HEK293 (cell line): Measurements from ENCODE around the gene MYO1G.
A peak's percentile ranks its signal among the peaks of the same experiment; 100 is the strongest.

Experiments used
- HOXD13 ChIP-seq: sonication (generic); formaldehyde crosslinking; IDR thresholded peaks from 2 replicates; pipeline ENCODE4 v1.8.0; 2022; ENCODE audit warnings: missing genetic modification reagents, borderline replicate concordance
- KLF10 ChIP-seq: fragments of 450-650 bp; IDR thresholded peaks from 2 replicates; pipeline ENCODE4 v1.5.1; 2018; ENCODE audit warnings: missing biosample characterization, mild to moderate bottlenecking, missing genetic modification characterization
- MYNN ChIP-seq: fragments of 450-650 bp; formaldehyde crosslinking; IDR thresholded peaks from 2 replicates; pipeline ENCODE4 v1.5.1; 2016; ENCODE audit warnings: missing biosample characterization, missing genetic modification characterization, borderline replicate concordance
- PRDM2 ChIP-seq: fragments of 450-650 bp; formaldehyde crosslinking; IDR thresholded peaks from 2 replicates; pipeline ENCODE4 v1.5.1; 2016; ENCODE audit warnings: missing biosample characterization, missing genetic modification characterization, borderline replicate concordance
- PRDM4 ChIP-seq: fragments of 450-650 bp; formaldehyde crosslinking; IDR thresholded peaks from 2 replicates; pipeline ENCODE4 v1.5.1; 2017; ENCODE audit warnings: missing biosample characterization, missing genetic modification characterization
- TSHZ1 ChIP-seq: fragments of 450-650 bp; formaldehyde crosslinking; IDR thresholded peaks from 2 replicates; pipeline ENCODE4 v1.5.1; 2016; ENCODE audit warnings: missing biosample characterization, missing genetic modification characterization, borderline replicate concordance
- YY2 ChIP-seq: fragments of 450-650 bp; formaldehyde crosslinking; IDR thresholded peaks from 2 replicates; pipeline ENCODE4 v1.5.1; 2016; ENCODE audit warnings: missing biosample characterization, missing genetic modification characterization
- ZBTB1 ChIP-seq: fragments of 450-650 bp; formaldehyde crosslinking; IDR thresholded peaks from 2 replicates; pipeline ENCODE4 v1.5.1; 2016; ENCODE audit warnings: missing biosample characterization, missing genetic modification characterization
- ZBTB26 ChIP-seq: fragments of 450-650 bp; formaldehyde crosslinking; optimal IDR thresholded peaks from 2 replicates; pipeline ENCODE3; 2016; ENCODE audit warnings: missing biosample characterization, mild to moderate bottlenecking, missing genetic modification characterization
- ZBTB48 ChIP-seq: fragments of 450-650 bp; formaldehyde crosslinking; IDR thresholded peaks from 2 replicates; pipeline ENCODE4 v1.5.1; 2016; ENCODE audit warnings: missing biosample characterization, missing genetic modification characterization
- ZNF146 ChIP-seq: fragments of 450-650 bp; formaldehyde crosslinking; IDR thresholded peaks from 2 replicates; pipeline ENCODE4 v1.5.1; 2016; ENCODE audit warnings: missing biosample characterization, missing genetic modification characterization
- ZNF184 ChIP-seq: fragments of 450-650 bp; IDR thresholded peaks from 2 replicates; pipeline ENCODE4 v1.5.1; 2018; ENCODE audit warnings: missing biosample characterization, mild to moderate bottlenecking, missing genetic modification characterization
- ZNF221 ChIP-seq: fragments of 450-650 bp; formaldehyde crosslinking; IDR thresholded peaks from 2 replicates; pipeline ENCODE4 v1.5.1; 2017; ENCODE audit warnings: missing biosample characterization, missing genetic modification characterization, borderline replicate concordance
- ZNF292 ChIP-seq: fragments of 450-650 bp; formaldehyde crosslinking; IDR thresholded peaks from 2 replicates; pipeline ENCODE4 v1.5.1; 2016; ENCODE audit warnings: low read depth, missing biosample characterization, missing genetic modification characterization, borderline replicate concordance
- ZNF324 ChIP-seq: fragments of 450-650 bp; formaldehyde crosslinking; IDR thresholded peaks from 2 replicates; pipeline ENCODE4 v1.5.1; 2016; ENCODE audit warnings: missing biosample characterization, missing genetic modification characterization
- ZNF501 ChIP-seq: fragments of 450-650 bp; formaldehyde crosslinking; IDR thresholded peaks from 2 replicates; pipeline ENCODE4 v1.5.1; 2016; ENCODE audit warnings: missing biosample characterization, missing genetic modification characterization
- ZNF510 ChIP-seq: fragments of 450-650 bp; formaldehyde crosslinking; IDR thresholded peaks from 2 replicates; pipeline ENCODE4 v1.5.1; 2018; ENCODE audit warnings: mild to moderate bottlenecking, missing genetic modification characterization, missing biosample characterization; ENCODE audit not compliant: insufficient replicate concordance
- ZNF555 ChIP-seq: fragments of 450-650 bp; formaldehyde crosslinking; conservative IDR thresholded peaks from 2 replicates; pipeline ENCODE4 v1.5.1; 2017; ENCODE audit warnings: missing biosample characterization, mild to moderate bottlenecking, missing genetic modification characterization, inconsistent platforms
- ZNF645 ChIP-seq: fragments of 450-650 bp; formaldehyde crosslinking; IDR thresholded peaks from 2 replicates; pipeline ENCODE4; 2016; ENCODE audit warnings: missing biosample characterization, missing genetic modification characterization
- ZNF654 ChIP-seq: fragments of 450-650 bp; formaldehyde crosslinking; IDR thresholded peaks from 2 replicates; pipeline ENCODE4 v1.5.1; 2016; ENCODE audit warnings: low read depth, missing biosample characterization, missing genetic modification characterization
- ZNF768 ChIP-seq: fragments of 450-650 bp; formaldehyde crosslinking; IDR thresholded peaks from 2 replicates; pipeline ENCODE4 v1.5.1; 2018; ENCODE audit warnings: missing biosample characterization, mild to moderate bottlenecking, missing genetic modification characterization
- ZNF837 ChIP-seq: fragments of 450-650 bp; formaldehyde crosslinking; IDR thresholded peaks from 2 replicates; pipeline ENCODE4 v1.5.1; 2016; ENCODE audit warnings: missing biosample characterization, missing genetic modification characterization
- ZSCAN4 ChIP-seq: fragments of 450-650 bp; formaldehyde crosslinking; IDR thresholded peaks from 2 replicates; pipeline ENCODE4 v1.5.1; 2017; ENCODE audit warnings: missing biosample characterization, missing genetic modification characterization

MYO1G gene

GRCh38 chr7:44999245-45000092, 20.7 kb upstream of the MYO1G start (continued):
- TF ChIP-seq ZNF555 (tag by site-specific recombination): no peak
- TF ChIP-seq ZNF510 (tag by site-specific recombination): no peak
- no peak for TF ChIP-seq ZNF221 (tag by site-specific recombination)
- no peak for TF ChIP-seq ZBTB48 (tag by site-specific recombination)
- no peak for TF ChIP-seq ZNF146 (tag by site-specific recombination)
- peak; percentile 58; the same call in 1 of the 2 replicates for TF ChIP-seq KLF10
- TF ChIP-seq ZBTB26 (tag by site-specific recombination): peak; percentile 71
- TF ChIP-seq ZNF184 (tag by site-specific recombination): no peak
- no peak for TF ChIP-seq ZNF837 (tag by site-specific recombination)
- no peak for TF ChIP-seq HOXD13 (CRISPR knock-in tag)
- no peak for TF ChIP-seq ZNF645 (tag by site-specific recombination)
- no peak for TF ChIP-seq ZNF292 (tag by site-specific recombination)
- no peak for TF ChIP-seq YY2 (tag by site-specific recombination)
- TF ChIP-seq ZNF324 (tag by site-specific recombination): no peak
- TF ChIP-seq PRDM4 (tag by site-specific recombination): no peak
- no peak for TF ChIP-seq ZNF768 (tag by site-specific recombination)
- TF ChIP-seq ZNF501: no peak
- no peak for TF ChIP-seq TSHZ1 (tag by site-specific recombination)
- TF ChIP-seq MYNN: no peak
- TF ChIP-seq ZNF654 (tag by site-specific recombination): no peak
- no peak for TF ChIP-seq PRDM2 (tag by site-specific recombination)
- TF ChIP-seq ZBTB1 (tag by site-specific recombination): no peak
- TF ChIP-seq ZSCAN4 (tag by site-specific recombination): no peak
